CD1c-positive myeloid dendritic cell (primary cell): ENCODE measurements around the gene GLRA3.
"Not testable (repeated sequence)": the region's sequence is repeated elsewhere in the genome, so short reads cannot be mapped to it uniquely, and the experiment has no call there.

ENCODE experiments used
- DNase-seq: peaks from one replicate; pipeline ENCODE4 v3.0.0-alpha.2; 2016; ENCODE audit errors: extremely low spot score

The GLRA3 gene

GRCh38 chr4:174810834-174811233, 18.2 kb downstream of the GLRA3 start:
- no peak for DNase-seq

DNA sequence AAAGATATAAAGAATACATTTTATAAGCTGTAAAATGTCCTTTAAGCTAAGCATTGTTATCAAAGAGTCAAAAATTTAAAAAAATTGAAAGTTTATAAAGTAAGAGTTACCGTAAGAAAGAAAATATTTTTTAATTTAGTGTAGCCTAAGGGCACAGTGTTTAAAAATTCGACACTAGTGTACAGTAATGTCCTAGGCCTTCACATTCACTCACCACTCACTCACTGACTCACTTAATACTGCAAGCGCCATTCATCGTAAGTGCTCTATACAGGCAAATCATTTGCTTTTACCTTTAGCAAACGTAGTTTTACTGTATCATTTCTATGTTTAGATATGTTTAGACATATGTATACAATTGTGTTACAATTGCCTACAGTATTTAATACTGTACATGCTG, 20.2 kb downstream of the GLRA3 start:
- DNase-seq, result no peak

DNA sequence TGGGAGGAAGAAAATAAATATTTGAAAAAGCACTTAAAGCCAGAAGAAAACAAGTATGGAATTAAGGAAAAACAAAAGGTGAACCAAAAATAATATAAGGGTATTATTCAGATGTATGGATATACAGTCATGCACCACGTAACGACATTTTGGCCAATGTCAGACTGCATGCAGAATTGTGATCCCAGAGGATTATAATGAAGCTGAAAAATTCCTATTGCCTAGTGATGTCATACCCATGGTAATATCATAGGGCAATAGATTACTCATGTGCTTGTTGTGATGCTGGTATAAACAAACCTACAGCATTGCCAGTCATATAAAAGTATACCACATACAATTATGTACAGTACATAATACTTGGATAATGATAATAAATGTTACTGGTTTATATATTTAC, 20.9 kb downstream of the GLRA3 start:
- DNase-seq, result no peak

- no peak for DNase-seq
These were observed 23.3 kb downstream of the GLRA3 start for GRCh38 chr4:174805746-174806145.

DNA sequence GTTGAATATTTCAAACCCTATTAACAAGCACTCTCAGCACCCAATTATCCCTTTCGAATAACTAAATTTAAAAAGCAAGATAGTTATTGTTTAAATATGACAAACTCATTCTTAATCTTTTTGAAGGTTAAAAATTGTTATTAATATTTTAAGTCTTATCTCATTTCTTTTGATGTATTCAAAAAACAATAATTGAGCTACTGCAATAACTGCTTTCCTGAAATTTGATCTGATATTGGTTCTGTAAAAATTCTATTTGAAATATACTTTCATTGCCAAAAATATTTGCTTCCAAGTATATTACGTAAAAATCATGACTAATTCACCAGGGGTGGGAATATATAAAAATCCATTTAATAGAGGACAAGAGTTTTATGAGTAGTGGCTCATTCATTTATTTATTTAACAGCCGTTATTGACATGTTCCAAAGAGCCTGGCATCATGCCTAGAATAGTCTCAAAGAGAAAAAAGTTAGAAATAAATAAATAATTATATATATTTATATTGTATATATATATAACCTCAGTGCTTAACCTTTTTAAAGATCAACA, 34.4 kb downstream of the GLRA3 start:
- DNase-seq, result no peak

GRCh38 chr4:174789657-174790056, 39.4 kb downstream of the GLRA3 start:
- DNase-seq, result no peak

GRCh38 chr4:174778274-174778986, 50.6 kb downstream of the GLRA3 start:
- not testable (repeated sequence) for DNase-seq

GRCh38 chr4:174775366-174775765, 53.7 kb downstream of the GLRA3 start:
- no peak for DNase-seq

DNA sequence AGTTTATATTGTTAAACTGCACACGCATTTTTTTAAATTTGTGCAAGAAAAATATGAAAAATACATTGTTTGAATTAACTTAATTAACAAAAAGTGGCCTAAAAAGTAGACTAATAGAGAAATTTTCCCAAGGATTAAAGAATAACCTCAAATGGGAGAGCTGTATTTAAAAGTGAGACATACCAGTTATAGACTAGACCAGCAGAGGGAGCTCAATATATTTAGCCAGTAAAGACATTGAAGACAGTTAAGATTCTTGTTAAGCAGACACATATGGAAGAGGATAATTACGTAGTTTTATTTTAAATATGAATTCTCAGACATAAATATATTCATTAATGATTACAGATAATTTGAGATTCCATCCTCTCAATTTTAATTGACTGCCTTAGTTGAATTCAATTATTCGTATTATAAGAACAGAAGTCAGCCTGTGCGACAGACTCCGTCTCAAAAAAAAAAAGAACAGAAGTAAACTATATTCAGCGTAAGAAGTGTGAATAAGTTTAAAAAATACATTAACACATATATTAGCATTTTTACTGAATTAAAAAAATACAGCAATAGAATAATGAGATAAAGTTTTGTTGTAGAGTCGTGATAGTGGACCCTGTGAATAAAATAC, 64.8 kb downstream of the GLRA3 start:
- DNase-seq, result peak; percentile 9

DNA sequence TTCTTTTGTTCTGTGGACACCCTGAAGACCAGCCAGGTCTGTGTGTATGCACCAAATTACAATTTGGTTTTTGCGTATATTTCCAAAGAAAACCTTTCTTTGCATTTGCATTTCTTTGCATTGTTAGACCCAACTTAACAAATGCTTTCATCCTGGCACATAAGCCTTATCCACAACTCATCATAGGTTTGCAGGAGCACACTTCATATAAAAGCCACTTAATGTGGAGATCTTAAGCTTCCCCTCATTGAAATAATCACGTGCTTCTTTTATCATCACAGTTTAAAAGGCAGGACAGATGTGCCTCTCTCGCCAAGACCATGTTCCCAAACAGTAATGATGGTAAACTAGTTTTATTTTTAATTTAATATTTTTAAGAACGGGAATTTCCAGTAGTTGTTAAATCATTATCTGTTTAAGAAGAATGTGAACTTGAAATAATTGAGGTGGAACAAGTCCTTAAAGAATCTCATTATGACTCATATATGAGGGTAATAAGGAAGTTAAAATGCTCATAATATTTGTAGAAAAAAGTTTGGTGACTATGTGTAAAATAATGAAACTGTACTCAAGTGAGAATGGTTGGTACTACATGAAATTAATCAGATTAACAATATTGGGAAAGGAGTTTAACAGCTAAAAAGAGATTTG, 65.5 kb downstream of the GLRA3 start:
- DNase-seq, result no peak

- no peak for DNase-seq
These were observed 67.6 kb downstream of the GLRA3 start for GRCh38 chr4:174761451-174761850.

GRCh38 chr4:174757736-174758135, 71.3 kb downstream of the GLRA3 start:
- no peak for DNase-seq

DNA sequence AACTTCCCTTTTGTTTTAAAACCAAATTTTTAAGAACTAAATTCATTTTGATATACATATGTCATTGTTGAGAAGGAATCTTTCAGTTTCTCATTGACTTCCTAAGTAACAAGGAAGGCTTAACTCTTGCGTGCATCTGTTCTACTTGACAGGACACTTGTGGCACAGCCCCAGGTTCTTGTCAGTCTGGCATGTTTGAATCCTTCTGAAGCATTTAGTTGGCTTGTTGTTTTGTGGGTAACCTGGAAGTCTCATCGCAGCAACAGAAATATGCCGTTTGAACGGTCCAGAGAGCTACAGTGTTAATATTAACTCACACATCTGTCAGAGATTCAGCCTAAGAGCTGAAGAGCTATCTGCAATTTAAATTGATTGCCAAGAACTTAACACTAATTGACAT, 76.0 kb downstream of the GLRA3 start:
- no peak for DNase-seq

DNA sequence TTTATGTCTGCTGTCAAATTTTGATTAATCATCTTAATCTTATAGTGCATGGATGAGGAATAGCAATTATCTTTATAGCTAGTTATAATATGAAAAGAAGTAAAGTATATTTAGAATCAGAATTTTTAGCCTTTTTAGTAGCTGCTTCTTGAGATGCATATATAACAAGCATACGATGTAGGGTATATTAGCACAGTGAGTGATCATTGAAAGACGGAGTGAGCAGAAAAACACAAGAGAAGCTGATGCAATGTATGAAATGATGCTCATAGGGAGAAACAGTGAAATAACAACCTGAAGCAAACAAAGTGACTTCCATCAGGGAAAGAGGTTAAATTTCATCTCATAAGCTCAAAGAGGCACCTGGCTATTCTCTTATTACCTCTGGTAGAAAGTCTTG, 77.0 kb downstream of the GLRA3 start:
- DNase-seq, result no peak

GRCh38 chr4:174749091-174749490, 80.0 kb downstream of the GLRA3 start:
- no peak for DNase-seq

GRCh38 chr4:174746710-174747109, 82.3 kb downstream of the GLRA3 start:
- DNase-seq, result no peak

DNA sequence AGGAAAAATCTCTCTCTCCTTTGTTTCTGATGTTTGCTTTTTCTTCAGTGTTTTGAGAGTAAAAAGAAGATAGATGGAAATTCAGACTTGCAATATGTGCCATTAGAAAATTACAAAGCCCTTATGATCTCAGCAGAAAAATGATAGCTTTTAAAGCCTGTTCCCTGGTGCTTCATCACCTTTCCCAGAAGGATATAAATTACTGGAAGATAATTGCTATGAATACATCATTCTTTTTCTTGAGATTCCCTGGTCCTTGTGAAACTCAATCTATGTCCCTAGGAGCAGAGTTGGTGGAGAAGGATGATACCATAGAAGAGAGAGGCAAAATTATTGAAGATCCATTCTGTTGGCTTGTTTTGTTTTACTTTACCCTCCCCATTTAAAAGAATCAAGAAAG, 86.5 kb downstream of the GLRA3 start:
- DNase-seq, result no peak

DNA sequence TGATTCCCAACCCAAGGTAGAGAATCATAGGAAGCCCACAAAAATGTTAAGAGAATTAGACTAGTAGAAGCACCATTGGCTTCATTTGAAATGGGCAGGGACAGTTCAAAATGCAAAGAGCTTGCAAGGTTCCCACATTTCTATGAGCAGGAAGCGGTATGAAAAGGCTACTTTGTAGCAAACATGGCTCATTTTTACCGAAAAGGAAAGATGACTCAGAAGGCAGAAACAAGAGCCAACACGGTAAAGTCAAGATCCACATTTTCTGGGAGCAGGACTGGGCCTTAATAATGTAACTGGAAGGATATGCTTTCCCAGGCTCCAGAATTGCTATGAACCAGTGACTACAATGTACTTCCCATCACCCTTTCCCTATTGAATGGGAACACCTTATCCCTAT, 89.5 kb downstream of the GLRA3 start:
- no peak for DNase-seq

DNA sequence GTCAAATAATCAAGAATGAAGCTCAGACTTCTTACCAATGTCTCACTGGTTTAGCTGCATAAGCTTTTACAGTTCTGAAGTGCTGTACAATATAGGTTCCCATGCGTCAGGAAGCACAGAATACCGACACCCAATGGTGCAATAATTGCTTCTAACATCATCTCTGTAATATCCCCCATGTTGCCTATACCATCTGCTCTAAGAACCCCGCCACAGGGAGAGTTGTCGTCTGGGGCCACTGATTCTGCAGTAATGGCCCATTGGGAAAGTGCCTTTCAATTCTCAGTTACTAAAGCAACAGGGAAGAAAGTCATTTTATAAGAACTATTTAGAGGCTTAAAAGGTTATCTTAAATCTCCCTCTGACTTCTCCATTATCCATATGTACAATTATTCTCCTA, 94.9 kb downstream of the GLRA3 start:
- DNase-seq, result no peak

- DNase-seq, result no peak
These were observed 111.2 kb downstream of the GLRA3 start for GRCh38 chr4:174717828-174718227.

DNA sequence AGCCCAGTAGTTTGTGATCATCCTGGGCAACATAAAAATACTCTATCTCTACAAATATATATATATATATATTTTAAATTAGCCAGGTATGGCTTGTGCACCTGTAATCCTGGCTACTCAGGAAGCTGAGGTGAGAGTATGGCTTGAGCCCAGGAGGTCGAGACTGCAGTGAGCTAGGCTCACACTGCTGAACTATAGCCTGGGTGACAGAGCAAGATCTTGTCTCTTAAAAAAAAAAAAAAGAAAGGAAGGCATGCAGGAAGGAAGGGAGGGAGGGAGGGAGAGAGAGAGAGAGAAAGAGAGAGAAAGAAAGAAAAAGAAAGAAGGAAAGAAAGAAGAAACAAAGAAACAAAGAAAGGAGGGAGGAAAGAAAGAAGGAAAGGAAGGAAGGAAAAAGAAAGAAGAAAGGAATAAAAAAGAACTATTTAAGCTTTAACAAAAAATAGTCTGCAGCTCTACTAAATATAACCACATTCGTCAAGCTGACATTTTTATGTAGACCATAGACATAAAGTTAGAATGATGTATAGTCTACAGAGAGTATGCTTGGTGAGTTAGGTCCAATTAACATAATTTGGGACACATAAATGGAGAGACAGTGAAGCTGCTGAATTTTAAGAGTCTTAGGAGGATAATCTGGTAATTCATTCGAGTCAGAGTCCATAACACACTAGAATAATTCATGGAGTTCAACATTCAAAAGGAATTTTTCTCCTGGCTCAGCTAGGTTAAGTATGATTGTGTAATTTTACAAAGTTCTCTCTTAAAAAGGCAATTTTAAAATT, 111.9 kb downstream of the GLRA3 start:
- no peak for DNase-seq
